Endothelial cell of umbilical vein (primary cell): Measurements from ENCODE around the gene MYBPC1. TPM values are rescaled to one million over a fixed set of nuclear protein-coding genes. Genes with fewer than 3 reads are reported as not detected.

ENCODE experiments used
- BruUV-seq: library from RNA; stranded (reverse); fragments of 400-500 nt; replicated peaks from 2 replicates; lab custom pipeline; 2021; lab: Mats Ljungman, UMichigan
- CTCF ChIA-PET: fragments of 300-600, 350-600 bp; sonication (Branson Sonifier 250); formaldehyde crosslinking; loops from one replicate; lab custom pipeline; 2021; ENCODE audit warnings: antibody characterized with exemption, inconsistent platforms; lab: Charles Lee
- POLR2A ChIA-PET: fragments of 300-600, 350-600 bp; sonication (Branson Sonifier 250); formaldehyde crosslinking; loops from one replicate; lab custom pipeline; 2021; ENCODE audit warnings: antibody characterized with exemption, inconsistent platforms; lab: Charles Lee
- DNase-seq: peaks from one replicate; pipeline ENCODE4 v3.0.0-alpha.2; 2011; ENCODE audit warnings: low read depth, low spot score
- FAIRE-seq: peaks from 2 replicates; lab custom pipeline; 2011; peaks lifted over from hg19 to GRCh38; lab: Jason Lieb, UNC
- H2AFZ ChIP-seq: 2 replicates; pipeline ENCODE4 v1.6.0; 2012; ENCODE audit warnings: low read depth, low read length, control low read depth, inconsistent platforms
- H3K27ac ChIP-seq: 2 replicates; pipeline ENCODE4 v1.5.1; 2011; ENCODE audit warnings: low read depth, mild to moderate bottlenecking, control low read depth, low read length, moderate library complexity; ENCODE audit not compliant: insufficient read depth
- H3K27me3 ChIP-seq, 2 experiments: 2 replicates each; pipeline versions ENCODE4 v1.6.0 to v1.6.1; 2011; ENCODE audit warnings: low read length in 2 of 2, mixed read lengths in 1 of 2; ENCODE audit not compliant: control insufficient read depth in 2 of 2, insufficient read depth in 2 of 2
- H3K36me3 ChIP-seq, 2 experiments: 2 replicates in 1 of 2; 3 replicates in 1 of 2; pipeline ENCODE4 v1.5.1; 2011; ENCODE audit warnings: low read length in 2 of 2, mild to moderate bottlenecking in 1 of 2, moderate library complexity in 1 of 2; ENCODE audit not compliant: control insufficient read depth in 2 of 2, insufficient read depth in 2 of 2; ENCODE audit errors: extremely low read depth in 1 of 2
- H3K4me1 ChIP-seq: 3 replicates; pipeline ENCODE4 v1.5.1; 2011; ENCODE audit warnings: mild to moderate bottlenecking, low read length; ENCODE audit not compliant: control insufficient read depth, insufficient read depth; ENCODE audit errors: extremely low read depth
- H3K4me2 ChIP-seq: 2 replicates; pipeline ENCODE4 v1.6.1; 2011; ENCODE audit warnings: low read length, control low read depth, mixed read lengths; ENCODE audit not compliant: insufficient read depth
- H3K4me3 ChIP-seq, 3 experiments: fragments of 200-600 bp in 1 of 3; sonication (generic), shearing (Covaris generic) in 1 of 3; replicated peaks in 1 of 3; 2 replicates each; pipeline ENCODE4 v1.5.1; 2011 to 2016; ENCODE audit warnings: control low read depth in 3 of 3, low read length in 3 of 3, mild to moderate bottlenecking in 2 of 3, inconsistent platforms in 1 of 3, low read depth in 1 of 3, moderate library complexity in 1 of 3; ENCODE audit not compliant: insufficient read depth in 1 of 3
- H3K79me2 ChIP-seq: 2 replicates; pipeline ENCODE4 v1.6.0; 2012; ENCODE audit warnings: low read length, inconsistent platforms; ENCODE audit not compliant: control insufficient read depth, insufficient read depth
- H3K9ac ChIP-seq: replicated peaks from 2 replicates; pipeline ENCODE3; 2011; ENCODE audit warnings: low read length, control low read depth; ENCODE audit not compliant: insufficient read depth; ENCODE audit errors: extremely low read depth
- H3K9me1 ChIP-seq: replicated peaks from 3 replicates; pipeline ENCODE4 v1.6.0; 2011; ENCODE audit warnings: mild to moderate bottlenecking, low read length; ENCODE audit not compliant: control insufficient read depth, insufficient read depth; ENCODE audit errors: extremely low read depth
- H3K9me3 ChIP-seq: replicated peaks from 2 replicates; pipeline ENCODE4 v1.5.1; 2012; ENCODE audit warnings: low read length, inconsistent platforms; ENCODE audit not compliant: control insufficient read depth, insufficient read depth
- H4K20me1 ChIP-seq: replicated peaks from 2 replicates; pipeline ENCODE3; 2011; ENCODE audit warnings: mild to moderate bottlenecking, low read length; ENCODE audit not compliant: control insufficient read depth, insufficient read depth; ENCODE audit errors: extremely low read depth
- CTCF ChIP-seq, 2 donors: IDR thresholded peaks; 1 replicate in 1 of 2; 2 replicates in 1 of 2; pipeline ENCODE4 v1.5.1; 2011; ENCODE audit warnings: low read length in 2 of 2, mild to moderate bottlenecking in 2 of 2, moderate library complexity in 2 of 2, control low read depth in 1 of 2, inconsistent platforms in 1 of 2, low read depth in 1 of 2; ENCODE audit not compliant: insufficient read depth in 1 of 2; ENCODE audit errors: extremely low read depth in 1 of 2
- EZH2 ChIP-seq: IDR thresholded peaks from 2 replicates; pipeline ENCODE4 v1.6.1; 2012; ENCODE audit warnings: borderline replicate concordance, low read depth, mild to moderate bottlenecking, moderate library complexity, low read length, inconsistent platforms; ENCODE audit not compliant: severe bottlenecking
- FOS ChIP-seq: IDR thresholded peaks from 2 replicates; pipeline ENCODE4 v1.6.1; 2011; ENCODE audit warnings: mild to moderate bottlenecking, low read length, moderate library complexity, borderline replicate concordance; ENCODE audit not compliant: insufficient read depth
- GATA2 ChIP-seq: IDR thresholded peaks from 2 replicates; pipeline ENCODE4 v1.7.0; 2011; ENCODE audit warnings: low read depth, mild to moderate bottlenecking, moderate library complexity, mixed read lengths, low read length; ENCODE audit not compliant: insufficient read length, insufficient read depth
- JUN ChIP-seq: IDR thresholded peaks from 2 replicates; pipeline ENCODE4 v1.6.1; 2011; ENCODE audit warnings: borderline replicate concordance, low read depth; ENCODE audit not compliant: insufficient read length, insufficient read depth
- MAX ChIP-seq: IDR thresholded peaks from 2 replicates; pipeline ENCODE4 v1.6.1; 2011; ENCODE audit not compliant: insufficient read depth, insufficient read length
- MYC ChIP-seq: IDR thresholded peaks from one replicate; pipeline ENCODE4 v1.6.1; 2011; ENCODE audit warnings: mild to moderate bottlenecking, low read depth, low read length
- POLR2A ChIP-seq: IDR thresholded peaks from 2 replicates; pipeline ENCODE4 v1.6.1; 2012; ENCODE audit warnings: low read depth, mild to moderate bottlenecking, control low read depth, low read length
- POLR2AphosphoS5 ChIP-seq: IDR thresholded peaks from 2 replicates; pipeline ENCODE4 v1.6.1; 2012; ENCODE audit warnings: low read depth, mild to moderate bottlenecking, control low read depth, low read length, moderate library complexity; ENCODE audit not compliant: insufficient read depth
- dilution Hi-C: fragments of 300-500 bp; cut with MboI; formaldehyde crosslinking; loops from one replicate; pipeline ENCODE4 v1.15.0; 2019; ENCODE audit warnings: low sequenced_read_pairs; ENCODE audit not compliant: extremely low pct_ligation_motif_present
- intact Hi-C: fragments of 100-400 bp; cut with micrococcal nuclease; formaldehyde crosslinking; loops from one replicate; pipeline ENCODE4 v1.10.0; 2022
- polyA plus RNA-seq, 4 experiments: library from polyadenylated mRNA; depleted of rRNA in 3 of 4; stranded (reverse) in 3 of 4; unstranded in 1 of 4; fragments of >200 nt; gene quantifications; 2 replicates each; pipeline versions ENCODE4 v1.2.1 to v1.2.3, GENCODE V29; 2011 to 2012; ENCODE audit warnings: missing spikeins in 1 of 4
- total RNA-seq: library from RNA; stranded (reverse); gene quantifications from 2 replicates; pipeline ENCODE4 v1.2.3, GENCODE V29; 2021

MYBPC1 gene
- total and polyA plus RNA-seq, 2 donors (not counting 3 experiments of a cell fraction or from before 2014, with no cell fraction given) = not detected

- Histone ChIP-seq H3K27ac (no peak overlapping the region), H3K9ac (no peak overlapping the region), H3K4me3 (no peak overlapping the region), H3K79me2 (no peaks in the 10 kb centered on the region), H2AFZ (no peak overlapping the region), H3K4me2 (no peak overlapping the region), H4K20me1 (no peaks in the 10 kb centered on the region), H3K4me1 (no peaks in the 10 kb centered on the region), H3K9me1 (no peaks in the 10 kb centered on the region), H3K27me3 (no peaks in the 10 kb centered on the region), H3K9me3 (no peaks in the 10 kb centered on the region), H3K36me3 (no peaks in the 10 kb centered on the region)
- intact Hi-C loops = no loop called here
- dilution Hi-C loops = no loop called here
- TF ChIP-seq GATA2 (no peak), FOS (no peak)
- ChIA-PET CTCF (interaction anchor here (1.0 to 1.2 kb wide), 2 partner anchors 17 to 23 kb away, joined by 3 to 4 read pairs; no protein-coding TSS in a partner anchor), POLR2A (no interaction called here)
- DNase-seq = no peak
- no peak for FAIRE-seq
- no TSS peak for BruUV-seq
Measured at GRCh38 chr12:101666052-101666728, 71.4 kb downstream of the MYBPC1 start.

GRCh38 chr12:101667591-101667990, 72.8 kb downstream of the MYBPC1 start:
- H3K4me3 ChIP-seq = no peak overlapping the region
- no peaks in the 10 kb centered on the region for H4K20me1 ChIP-seq
- POLR2A ChIA-PET = no interaction called here
- CTCF ChIA-PET = interaction anchor here (1.0 to 1.3 kb wide), 3 partner anchors 16 to 172 kb away, joined by 3 to 5 read pairs (median 4); no protein-coding TSS in a partner anchor
- no TSS peak for BruUV-seq
- no peak for TF ChIP-seq JUN
- no peak for TF ChIP-seq MAX
- no peak for TF ChIP-seq POLR2AphosphoS5
- no peak for TF ChIP-seq POLR2A
- no peak for TF ChIP-seq GATA2
- no peak for TF ChIP-seq CTCF (IDR thresholded peaks at IDR 0.05; ENCODE audit: extremely low read depth in 1 of 2, insufficient read depth in 1 of 2, low read depth in 1 of 2, low read length in 2 of 2)
- TF ChIP-seq FOS = no peak
- no peak for TF ChIP-seq EZH2
- no peak for TF ChIP-seq MYC
- DNase-seq (no peak), FAIRE-seq (no peak)
- no peaks in the 10 kb centered on the region for H3K79me2 ChIP-seq
- H3K27ac ChIP-seq = no peak overlapping the region
- no peaks in the 10 kb centered on the region for H3K9me3 ChIP-seq
- no peak overlapping the region for H3K9ac ChIP-seq
- no peaks in the 10 kb centered on the region for H3K27me3 ChIP-seq
- no peaks in the 10 kb centered on the region for H3K4me1 ChIP-seq
- no peaks in the 10 kb centered on the region for H3K36me3 ChIP-seq
- H2AFZ ChIP-seq = no peak overlapping the region
- H3K4me2 ChIP-seq = no peak overlapping the region
- dilution Hi-C loops (no loop called here), intact Hi-C loops (no loop called here)
- H3K9me1 ChIP-seq = no peaks in the 10 kb centered on the region
